Gastroesophageal sphincter (tissue), 3 donors: ENCODE results near the gene GCSH.

Source experiments
- EP300 ChIP-seq: sonication (generic); formaldehyde crosslinking; IDR thresholded peaks from one replicate; pipeline ENCODE4 v1.6.1; 2017; ENCODE audit warnings: antibody characterized with exemption, mild to moderate bottlenecking
- POLR2A ChIP-seq, 2 donors: fragments of 450-650 bp; IDR thresholded peaks; one replicate each; pipeline ENCODE4 v1.6.1; 2017; ENCODE audit warnings: antibody characterized with exemption in 2 of 2, mild to moderate bottlenecking in 2 of 2, moderate library complexity in 1 of 2
- POLR2AphosphoS5 ChIP-seq: sonication (generic); formaldehyde crosslinking; IDR thresholded peaks from one replicate; pipeline ENCODE4 v1.6.1; 2017; ENCODE audit warnings: antibody characterized with exemption
- TF ChIP-seq, protein P1 (sequence below), 4 experiments: fragments of 200-600 bp in 2 of 4; fragments of 450-650 bp in 2 of 4; sonication (generic) in 1 of 4; IDR thresholded peaks; one replicate each; pipeline ENCODE4 v1.5.1; 2017 to 2019; ENCODE audit warnings: antibody characterized with exemption in 4 of 4, mild to moderate bottlenecking in 2 of 4, moderate library complexity in 2 of 4

DNA sequence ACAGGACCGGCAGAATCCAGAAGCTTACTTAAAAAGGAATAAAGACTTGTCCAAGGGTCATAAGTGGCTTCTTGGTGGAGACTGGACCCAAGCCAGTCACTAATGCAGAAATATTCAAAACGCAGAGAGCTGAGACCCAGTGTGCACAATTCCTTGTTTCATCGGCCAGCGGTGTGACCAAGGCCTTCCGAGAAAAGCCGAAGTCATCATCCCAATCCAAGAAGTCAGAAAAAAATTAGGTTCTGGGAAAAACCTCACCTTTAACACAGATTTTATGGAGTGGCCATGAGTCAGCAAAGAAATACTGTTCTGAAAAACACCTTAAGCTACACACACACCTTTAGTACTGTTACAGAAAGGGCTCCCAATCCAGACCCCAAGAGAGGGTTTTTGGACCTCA, 1.0 kb upstream of the GCSH start:
- TF ChIP-seq POLR2A (IDR thresholded peaks at IDR 0.05) (no peak), EP300 (no peak), POLR2AphosphoS5 (no peak)
- TF ChIP-seq, protein P1, sequence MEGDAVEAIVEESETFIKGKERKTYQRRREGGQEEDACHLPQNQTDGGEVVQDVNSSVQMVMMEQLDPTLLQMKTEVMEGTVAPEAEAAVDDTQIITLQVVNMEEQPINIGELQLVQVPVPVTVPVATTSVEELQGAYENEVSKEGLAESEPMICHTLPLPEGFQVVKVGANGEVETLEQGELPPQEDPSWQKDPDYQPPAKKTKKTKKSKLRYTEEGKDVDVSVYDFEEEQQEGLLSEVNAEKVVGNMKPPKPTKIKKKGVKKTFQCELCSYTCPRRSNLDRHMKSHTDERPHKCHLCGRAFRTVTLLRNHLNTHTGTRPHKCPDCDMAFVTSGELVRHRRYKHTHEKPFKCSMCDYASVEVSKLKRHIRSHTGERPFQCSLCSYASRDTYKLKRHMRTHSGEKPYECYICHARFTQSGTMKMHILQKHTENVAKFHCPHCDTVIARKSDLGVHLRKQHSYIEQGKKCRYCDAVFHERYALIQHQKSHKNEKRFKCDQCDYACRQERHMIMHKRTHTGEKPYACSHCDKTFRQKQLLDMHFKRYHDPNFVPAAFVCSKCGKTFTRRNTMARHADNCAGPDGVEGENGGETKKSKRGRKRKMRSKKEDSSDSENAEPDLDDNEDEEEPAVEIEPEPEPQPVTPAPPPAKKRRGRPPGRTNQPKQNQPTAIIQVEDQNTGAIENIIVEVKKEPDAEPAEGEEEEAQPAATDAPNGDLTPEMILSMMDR (IDR thresholded peaks at IDR 0.05): no peak
